NT2/D1 (cell line): ENCODE measurements around the gene CDKN2AIPNL.

Source experiments
- SUZ12 ChIP-seq: IDR thresholded peaks from 2 replicates; pipeline ENCODE4 v1.6.1; 2011; ENCODE audit not compliant: insufficient read length, insufficient read depth; ENCODE audit errors: extremely low read depth
- YY1 ChIP-seq: IDR thresholded peaks from 2 replicates; pipeline ENCODE4 v1.6.1; 2011; ENCODE audit not compliant: insufficient read length, insufficient read depth

DNA sequence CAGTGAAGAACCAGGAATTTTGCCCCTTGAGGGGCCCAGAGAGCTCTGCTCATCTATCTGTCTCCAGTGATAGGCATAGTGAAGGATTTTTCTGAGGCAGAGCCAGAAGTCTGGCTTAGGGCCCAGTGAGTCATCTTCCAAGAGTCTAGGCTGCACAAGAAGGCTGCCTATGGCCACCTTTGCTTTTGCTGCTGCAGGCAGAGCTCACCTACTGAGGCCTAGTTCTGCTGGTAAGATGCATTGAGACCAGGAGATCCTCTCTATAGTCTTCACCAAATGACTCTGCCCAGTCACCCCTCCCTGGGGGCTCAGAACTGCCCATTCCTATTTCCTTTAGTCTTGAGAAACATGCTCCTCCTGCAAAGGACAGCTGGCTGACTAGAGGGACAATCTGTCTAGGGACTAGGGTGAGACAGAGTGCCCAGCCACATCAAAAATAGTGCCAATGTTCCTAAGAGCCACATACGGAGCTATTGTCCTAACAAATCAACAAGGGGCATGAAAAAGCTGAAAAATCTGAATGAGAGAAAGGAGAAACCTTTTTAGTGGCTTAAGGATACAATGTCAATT is 40.3 kb upstream of the CDKN2AIPNL start:
- TF ChIP-seq YY1 = no peak
- no peak for TF ChIP-seq SUZ12
